Testis (tissue), 2 donors: Measurements from ENCODE around the gene BTNL2.

Experiments used
- POLR2A ChIP-seq: fragments of 450-650 bp; IDR thresholded peaks from one replicate; pipeline ENCODE4 v1.6.1; 2017; ENCODE audit warnings: antibody characterized with exemption, mild to moderate bottlenecking, moderate library complexity
- TF ChIP-seq, protein P1 (sequence below), 3 experiments: fragments of 450-650 bp in 2 of 3; fragments of 200-600 bp in 1 of 3; sonication (generic) in 1 of 3; IDR thresholded peaks; one replicate each; pipeline ENCODE4 v1.5.1; 2016 to 2019; ENCODE audit warnings: antibody characterized with exemption in 3 of 3, mild to moderate bottlenecking in 2 of 3, moderate library complexity in 1 of 3

DNA sequence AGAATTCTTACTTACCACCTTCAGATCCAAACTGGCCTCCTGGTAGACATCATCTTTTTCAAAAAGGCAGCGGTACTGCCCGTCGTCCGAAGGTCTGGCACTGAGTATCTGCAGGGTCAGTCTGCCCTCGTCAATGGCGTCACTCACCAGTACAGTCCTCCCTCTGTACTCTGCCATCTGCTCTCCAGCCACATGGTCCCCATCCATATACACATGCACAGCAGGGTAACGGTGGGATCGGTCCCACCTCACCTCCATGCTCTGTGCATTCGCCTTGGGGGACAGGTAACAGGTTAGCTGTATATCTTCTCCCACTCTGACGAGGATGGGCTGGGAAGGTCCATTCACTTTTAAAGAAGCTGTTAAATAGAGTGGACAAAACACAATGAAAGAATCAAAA lies 11.0 kb downstream of the BTNL2 start:
- TF ChIP-seq, protein P1, sequence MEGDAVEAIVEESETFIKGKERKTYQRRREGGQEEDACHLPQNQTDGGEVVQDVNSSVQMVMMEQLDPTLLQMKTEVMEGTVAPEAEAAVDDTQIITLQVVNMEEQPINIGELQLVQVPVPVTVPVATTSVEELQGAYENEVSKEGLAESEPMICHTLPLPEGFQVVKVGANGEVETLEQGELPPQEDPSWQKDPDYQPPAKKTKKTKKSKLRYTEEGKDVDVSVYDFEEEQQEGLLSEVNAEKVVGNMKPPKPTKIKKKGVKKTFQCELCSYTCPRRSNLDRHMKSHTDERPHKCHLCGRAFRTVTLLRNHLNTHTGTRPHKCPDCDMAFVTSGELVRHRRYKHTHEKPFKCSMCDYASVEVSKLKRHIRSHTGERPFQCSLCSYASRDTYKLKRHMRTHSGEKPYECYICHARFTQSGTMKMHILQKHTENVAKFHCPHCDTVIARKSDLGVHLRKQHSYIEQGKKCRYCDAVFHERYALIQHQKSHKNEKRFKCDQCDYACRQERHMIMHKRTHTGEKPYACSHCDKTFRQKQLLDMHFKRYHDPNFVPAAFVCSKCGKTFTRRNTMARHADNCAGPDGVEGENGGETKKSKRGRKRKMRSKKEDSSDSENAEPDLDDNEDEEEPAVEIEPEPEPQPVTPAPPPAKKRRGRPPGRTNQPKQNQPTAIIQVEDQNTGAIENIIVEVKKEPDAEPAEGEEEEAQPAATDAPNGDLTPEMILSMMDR (IDR thresholded peaks at IDR 0.05): no peak
- no peak for TF ChIP-seq POLR2A
